ENCODE results near the gene DHX35.

DHX35 gene

DNA sequence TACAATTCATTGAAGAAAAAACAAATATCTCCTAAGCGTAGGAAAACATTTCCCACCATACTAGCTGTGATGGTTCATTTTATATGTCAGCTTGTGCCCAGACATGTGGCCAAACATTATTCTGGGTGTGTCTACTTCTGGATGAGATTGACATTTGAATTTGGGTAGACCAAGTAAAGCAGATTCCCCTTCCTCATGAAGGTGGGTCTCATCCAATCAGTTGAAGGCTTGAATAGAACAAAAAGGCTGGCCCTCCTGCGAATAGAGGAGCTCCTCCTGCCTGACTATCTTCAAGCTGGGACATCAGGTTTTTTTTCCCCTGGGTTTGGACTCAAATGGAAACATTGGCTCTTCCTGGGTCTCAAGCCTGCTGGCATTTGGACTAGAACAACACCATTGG, 113.6 kb downstream of the DHX35 start:
- Histone ChIP-seq H3K9me3 (ENCODE audit: insufficient read depth, low read length, severe bottlenecking) (no peaks in the 10 kb centered on the region), H4K20me1 (ENCODE audit: insufficient read depth, low read length) (no peaks in the 10 kb centered on the region), H3K27ac (ENCODE audit: low read length) (no peak overlapping the region), H3K4me1 (ENCODE audit: insufficient read depth, low read length) (peaks cover 3% of the 10 kb centered on the region; the same call in 1 of the 2 replicates), H3K27me3 (ENCODE audit: insufficient read depth, low read length, poor library complexity) (no peaks in the 10 kb centered on the region), H3K4me3 (ENCODE audit: low read depth in 1 of 2, low read length in 2 of 2) (no peak overlapping the region), H3K79me2 (ENCODE audit: insufficient read depth, low read length) (no peaks in the 10 kb centered on the region), H3K4me2 (ENCODE audit: insufficient read depth, low read length) (no peak overlapping the region), H2AFZ (ENCODE audit: low read depth, low read length) (no peak overlapping the region), H3K9ac (ENCODE audit: low read depth, low read length) (no peak overlapping the region), H3K36me3 (ENCODE audit: insufficient read depth, low read length) (no peaks in the 10 kb centered on the region)
- ATAC-seq (ENCODE audit: insufficient read depth, low read depth): no peak
- TF ChIP-seq EZH2 (IDR thresholded peaks at IDR 0.05; ENCODE audit: borderline replicate concordance, low read depth, low read length, severe bottlenecking): no peak
- TF ChIP-seq, protein P1, sequence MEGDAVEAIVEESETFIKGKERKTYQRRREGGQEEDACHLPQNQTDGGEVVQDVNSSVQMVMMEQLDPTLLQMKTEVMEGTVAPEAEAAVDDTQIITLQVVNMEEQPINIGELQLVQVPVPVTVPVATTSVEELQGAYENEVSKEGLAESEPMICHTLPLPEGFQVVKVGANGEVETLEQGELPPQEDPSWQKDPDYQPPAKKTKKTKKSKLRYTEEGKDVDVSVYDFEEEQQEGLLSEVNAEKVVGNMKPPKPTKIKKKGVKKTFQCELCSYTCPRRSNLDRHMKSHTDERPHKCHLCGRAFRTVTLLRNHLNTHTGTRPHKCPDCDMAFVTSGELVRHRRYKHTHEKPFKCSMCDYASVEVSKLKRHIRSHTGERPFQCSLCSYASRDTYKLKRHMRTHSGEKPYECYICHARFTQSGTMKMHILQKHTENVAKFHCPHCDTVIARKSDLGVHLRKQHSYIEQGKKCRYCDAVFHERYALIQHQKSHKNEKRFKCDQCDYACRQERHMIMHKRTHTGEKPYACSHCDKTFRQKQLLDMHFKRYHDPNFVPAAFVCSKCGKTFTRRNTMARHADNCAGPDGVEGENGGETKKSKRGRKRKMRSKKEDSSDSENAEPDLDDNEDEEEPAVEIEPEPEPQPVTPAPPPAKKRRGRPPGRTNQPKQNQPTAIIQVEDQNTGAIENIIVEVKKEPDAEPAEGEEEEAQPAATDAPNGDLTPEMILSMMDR (IDR thresholded peaks at IDR 0.05; ENCODE audit: borderline replicate concordance, extremely low read depth, low read length, poor library complexity, severe bottlenecking): no peak
- DNase-seq: no peak

DNA sequence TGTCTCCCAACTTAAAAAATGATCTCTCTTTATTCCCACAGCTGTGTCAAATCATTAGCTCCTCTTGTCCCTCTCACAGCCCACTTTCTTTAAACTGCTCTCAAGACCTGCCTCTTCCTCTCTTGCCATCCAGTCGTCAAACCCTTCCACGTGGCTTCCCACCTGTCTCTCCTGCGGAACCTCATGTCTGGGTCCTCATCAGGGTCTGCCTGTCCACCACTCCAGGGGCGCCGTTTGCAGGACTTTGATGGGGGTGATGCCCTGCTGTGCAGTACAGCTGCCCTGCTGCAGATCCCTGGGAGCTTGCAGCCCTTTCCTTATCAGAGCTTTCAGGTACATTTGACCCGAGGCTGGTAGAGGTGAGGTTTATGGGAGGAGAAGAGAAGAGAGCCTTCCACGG, 114.8 kb downstream of the DHX35 start:
- Histone ChIP-seq H2AFZ (ENCODE audit: low read depth, low read length) (no peak overlapping the region), H3K36me3 (ENCODE audit: insufficient read depth, low read length) (no peaks in the 10 kb centered on the region), H3K4me3 (ENCODE audit: low read depth in 1 of 2, low read length in 2 of 2) (no peak overlapping the region), H3K27me3 (ENCODE audit: insufficient read depth, low read length, poor library complexity) (no peaks in the 10 kb centered on the region), H3K9ac (ENCODE audit: low read depth, low read length) (no peak overlapping the region), H4K20me1 (ENCODE audit: insufficient read depth, low read length) (no peaks in the 10 kb centered on the region), H3K4me1 (ENCODE audit: insufficient read depth, low read length) (peaks cover 7% of the 10 kb centered on the region; the same call in 1 of the 2 replicates), H3K9me3 (ENCODE audit: insufficient read depth, low read length, severe bottlenecking) (no peaks in the 10 kb centered on the region), H3K79me2 (ENCODE audit: insufficient read depth, low read length) (no peaks in the 10 kb centered on the region), H3K27ac (ENCODE audit: low read length) (no peak overlapping the region), H3K4me2 (ENCODE audit: insufficient read depth, low read length) (no peak overlapping the region)
- DNase-seq (no peak), ATAC-seq (ENCODE audit: insufficient read depth, low read depth) (no peak)
- TF ChIP-seq EZH2 (IDR thresholded peaks at IDR 0.05; ENCODE audit: borderline replicate concordance, low read depth, low read length, severe bottlenecking): no peak
- TF ChIP-seq, protein P1 (IDR thresholded peaks at IDR 0.05; ENCODE audit: borderline replicate concordance, extremely low read depth, low read length, poor library complexity, severe bottlenecking): no peak

DNA sequence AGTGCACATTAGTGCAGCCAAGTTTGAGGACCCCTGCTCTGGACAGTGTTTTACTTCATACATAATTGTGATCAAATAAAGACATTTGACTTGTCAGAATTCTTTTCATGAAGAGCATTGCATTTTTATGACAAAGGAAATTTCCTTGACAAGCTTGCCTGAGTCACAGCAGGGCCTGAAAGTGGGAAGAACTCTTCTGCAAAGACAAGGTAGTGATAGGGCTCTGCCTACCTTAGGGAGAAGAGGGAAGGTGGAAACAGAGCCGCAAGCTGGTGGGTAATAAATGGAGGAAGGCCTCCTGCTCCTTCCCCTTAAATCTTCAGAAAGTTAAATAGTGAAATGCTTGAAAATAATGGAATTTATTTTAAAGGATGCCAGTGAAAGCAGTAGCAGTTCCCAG, 118.2 kb downstream of the DHX35 start:
- no peak overlapping the region for H3K4me2 ChIP-seq (ENCODE audit: insufficient read depth, low read length)
- H3K4me1 ChIP-seq (ENCODE audit: insufficient read depth, low read length): peaks cover 7% of the 10 kb centered on the region; the same call in 1 of the 2 replicates
- no peak for TF ChIP-seq EZH2 (IDR thresholded peaks at IDR 0.05; ENCODE audit: borderline replicate concordance, low read depth, low read length, severe bottlenecking)
- TF ChIP-seq, protein P1 (IDR thresholded peaks at IDR 0.05; ENCODE audit: borderline replicate concordance, extremely low read depth, low read length, poor library complexity, severe bottlenecking): no peak
- no peak overlapping the region for H3K27ac ChIP-seq (ENCODE audit: low read length)
- peaks cover 3% of the 10 kb centered on the region for H3K9me3 ChIP-seq (ENCODE audit: insufficient read depth, low read length, severe bottlenecking)
- no peaks in the 10 kb centered on the region for H3K36me3 ChIP-seq (ENCODE audit: insufficient read depth, low read length)
- no peak overlapping the region for H3K4me3 ChIP-seq (ENCODE audit: low read depth in 1 of 2, low read length in 2 of 2)
- no peak overlapping the region for H2AFZ ChIP-seq (ENCODE audit: low read depth, low read length)
- ATAC-seq (ENCODE audit: insufficient read depth, low read depth): no peak
- H4K20me1 ChIP-seq (ENCODE audit: insufficient read depth, low read length): no peaks in the 10 kb centered on the region
- H3K79me2 ChIP-seq (ENCODE audit: insufficient read depth, low read length): no peaks in the 10 kb centered on the region
- no peaks in the 10 kb centered on the region for H3K27me3 ChIP-seq (ENCODE audit: insufficient read depth, low read length, poor library complexity)
- H3K9ac ChIP-seq (ENCODE audit: low read depth, low read length): no peak overlapping the region
- DNase-seq: no peak

DNA sequence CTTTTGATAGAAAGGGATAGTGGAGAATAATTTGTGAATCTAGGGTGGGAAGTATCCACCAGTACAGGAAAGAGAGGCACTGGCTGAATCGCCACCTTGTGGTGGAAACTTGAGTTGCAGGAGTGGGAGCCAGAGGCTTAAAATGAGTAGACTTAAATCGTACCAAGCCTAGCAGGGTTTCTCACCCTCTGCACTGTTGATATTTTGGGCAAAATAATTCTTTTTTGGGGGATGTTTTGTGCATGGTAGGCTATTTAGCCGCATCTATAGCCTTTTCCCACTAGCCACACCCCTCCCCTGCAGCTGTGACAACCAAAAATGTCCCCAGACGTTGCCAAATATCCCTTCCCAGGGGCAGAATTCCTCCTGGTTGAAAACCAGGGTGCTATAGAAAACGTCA, 119.1 kb downstream of the DHX35 start:
- TF ChIP-seq, protein P1 (IDR thresholded peaks at IDR 0.05; ENCODE audit: borderline replicate concordance, extremely low read depth, low read length, poor library complexity, severe bottlenecking): peak; percentile 95
- TF ChIP-seq EZH2 (IDR thresholded peaks at IDR 0.05; ENCODE audit: borderline replicate concordance, low read depth, low read length, severe bottlenecking): no peak
- peaks cover 8% of the 10 kb centered on the region for H3K9me3 ChIP-seq (ENCODE audit: insufficient read depth, low read length, severe bottlenecking)
- H3K27me3 ChIP-seq (ENCODE audit: insufficient read depth, low read length, poor library complexity): no peaks in the 10 kb centered on the region
- H3K4me3 ChIP-seq (ENCODE audit: low read depth in 1 of 2, low read length in 2 of 2): no peak overlapping the region
- no peaks in the 10 kb centered on the region for H3K36me3 ChIP-seq (ENCODE audit: insufficient read depth, low read length)
- H3K27ac ChIP-seq (ENCODE audit: low read length): no peak overlapping the region
- peaks cover 7% of the 10 kb centered on the region; the same call in 1 of the 2 replicates for H3K4me1 ChIP-seq (ENCODE audit: insufficient read depth, low read length)
- H2AFZ ChIP-seq (ENCODE audit: low read depth, low read length): 0 out of 2 replicates have a peak overlapping the region, but pooled peaks have one; percentile 23
- H3K9ac ChIP-seq (ENCODE audit: low read depth, low read length): no peak overlapping the region
- no peaks in the 10 kb centered on the region for H3K79me2 ChIP-seq (ENCODE audit: insufficient read depth, low read length)
- ATAC-seq (ENCODE audit: insufficient read depth, low read depth) (peak; percentile 91), DNase-seq (peak; percentile 88)
- no peaks in the 10 kb centered on the region for H4K20me1 ChIP-seq (ENCODE audit: insufficient read depth, low read length)
- H3K4me2 ChIP-seq (ENCODE audit: insufficient read depth, low read length): no peak overlapping the region

All from DND-41 (cell line).